OCI-LY7 (cell line): Measurements from ENCODE around the gene PLEKHG5. TPM values are rescaled to one million over a fixed set of nuclear protein-coding genes. Genes with fewer than 3 reads are reported as not detected.

Experiments used
- BruUV-seq: library from RNA; stranded (reverse); fragments of 400-500 nt; replicated peaks from 2 replicates; lab custom pipeline; 2021; lab: Mats Ljungman, UMichigan
- CTCF ChIA-PET: fragments of 300-600 bp; sonication (Branson Sonifier 250); formaldehyde crosslinking; loops from one replicate; lab custom pipeline; 2022; ENCODE audit warnings: antibody characterized with exemption; ENCODE audit not compliant: unreplicated experiment; lab: Charles Lee
- POLR2A ChIA-PET: fragments of 300-600 bp; sonication (Branson Sonifier 250); formaldehyde crosslinking; loops from one replicate; lab custom pipeline; 2022; ENCODE audit warnings: antibody characterized with exemption; lab: Charles Lee
- DNase-seq: peaks from one replicate; pipeline ENCODE4 v3.0.0-alpha.2; 2015; ENCODE audit warnings: low spot score
- H2AFZ ChIP-seq: fragments of 200-600 bp; sonication (generic), shearing (Covaris generic); 2 replicates; pipeline ENCODE4 v1.6.1; 2014; ENCODE audit warnings: mild to moderate bottlenecking, antibody characterized with exemption, low read length, moderate library complexity
- H3K27ac ChIP-seq: fragments of 200-600 bp; sonication (generic); 2 replicates; pipeline ENCODE4 v1.5.1; 2014; ENCODE audit warnings: mixed run types, low read depth, mild to moderate bottlenecking, moderate library complexity, low read length, inconsistent platforms; ENCODE audit not compliant: poor library complexity, severe bottlenecking
- H3K36me3 ChIP-seq: fragments of 200-600 bp; sonication (generic); 2 replicates; pipeline ENCODE4 v1.6.1; 2014; ENCODE audit warnings: mild to moderate bottlenecking, antibody characterized with exemption, low read length, moderate library complexity, mixed read lengths; ENCODE audit not compliant: insufficient read depth
- H3K4me1 ChIP-seq: fragments of 200-600 bp; sonication (generic); 2 replicates; pipeline ENCODE4 v1.5.1; 2014; ENCODE audit warnings: mild to moderate bottlenecking, low read length; ENCODE audit not compliant: insufficient read depth, poor library complexity, severe bottlenecking
- H3K4me2 ChIP-seq: fragments of 200-600 bp; sonication (generic); 2 replicates; pipeline ENCODE4 v1.6.1; 2014; ENCODE audit warnings: mild to moderate bottlenecking, low read length
- H3K4me3 ChIP-seq: fragments of 200-600 bp; sonication (generic); 2 replicates; pipeline ENCODE4 v1.5.1; 2014; ENCODE audit warnings: mild to moderate bottlenecking, low read depth, low read length; ENCODE audit not compliant: poor library complexity, severe bottlenecking
- H3K79me2 ChIP-seq: fragments of 200-600 bp; sonication (generic); 2 replicates; pipeline ENCODE4 v1.6.1; 2016; ENCODE audit warnings: low read depth, mild to moderate bottlenecking, low read length, moderate library complexity, mixed read lengths; ENCODE audit not compliant: insufficient read depth
- H3K9me2 ChIP-seq: fragments of 200-600 bp; sonication (generic); 2 replicates; pipeline ENCODE4 v1.6.1; 2016; ENCODE audit warnings: mild to moderate bottlenecking, low read length, mixed read lengths; ENCODE audit not compliant: insufficient read depth
- H3K9me3 ChIP-seq: fragments of 200-600 bp; sonication (generic); 2 replicates; pipeline ENCODE4 v1.6.1; 2014; ENCODE audit warnings: mild to moderate bottlenecking, mixed run types, low read length, mixed read lengths
- H4K20me1 ChIP-seq: fragments of 200-600 bp; sonication (generic); 2 replicates; pipeline ENCODE4 v1.6.1; 2014; ENCODE audit warnings: mild to moderate bottlenecking, antibody characterized with exemption, low read length, moderate library complexity, mixed read lengths; ENCODE audit not compliant: insufficient read depth
- CTCF ChIP-seq: fragments of 200-600 bp; sonication (generic); conservative IDR thresholded peaks from 2 replicates; pipeline ENCODE4 v1.5.1; 2014; ENCODE audit warnings: mild to moderate bottlenecking, antibody characterized with exemption, low read length, moderate library complexity, mixed read lengths
- EZH2phosphoT487 ChIP-seq: fragments of 200-600 bp; sonication (generic); IDR thresholded peaks from 2 replicates; pipeline ENCODE4 v1.6.1; 2018; ENCODE audit warnings: low read depth, borderline replicate concordance, mild to moderate bottlenecking, mixed run types, antibody characterized with exemption, low read length, moderate library complexity, mixed read lengths
- intact Hi-C: fragments of 100-400 bp; cut with micrococcal nuclease; formaldehyde crosslinking; loops from one replicate; pipeline ENCODE4 v1.10.0; 2022; ENCODE audit not compliant: unreplicated experiment
- microRNA-seq: library from miRNA; unstranded; fragments of <30 nt; microRNA quantifications from one replicate; pipeline ENCODE4 v1.2.0, GENCODE V29; 2022; ENCODE audit warnings: borderline replicate concordance
- small RNA-seq: library from RNA; depleted of rRNA; stranded (forward); fragments of <200 nt; gene quantifications from one replicate; pipeline ENCODE3, GENCODE V24; 2014
- total RNA-seq, 2 experiments: library from RNA; depleted of rRNA in 1 of 2; stranded (reverse); fragments of >200 nt in 1 of 2; shearing (Covaris generic) in 1 of 2; gene quantifications; 2 replicates each; pipeline ENCODE4 v1.2.3, GENCODE V29; 2014 to 2022

PLEKHG5 gene
- total RNA-seq, 2 experiments from 2014 or later = 1.6 to 2.4 TPM

- no peaks in the 10 kb centered on the region for H3K4me1 ChIP-seq
- no TSS peak for BruUV-seq
- H3K36me3 ChIP-seq = no peaks in the 10 kb centered on the region
- H3K9me2 ChIP-seq = no peaks in the 10 kb centered on the region
- intact Hi-C loops = no loop called here
- H2AFZ ChIP-seq = no peak overlapping the region
- DNase-seq = no peak
- POLR2A ChIA-PET = no interaction called here
- no peak overlapping the region for H3K4me2 ChIP-seq
- no peaks in the 10 kb centered on the region for H4K20me1 ChIP-seq
- no peaks in the 10 kb centered on the region for H3K79me2 ChIP-seq
- TF ChIP-seq EZH2phosphoT487 (no peak), CTCF (no peak)
- H3K27ac ChIP-seq = no peak overlapping the region
- no peaks in the 10 kb centered on the region for H3K9me3 ChIP-seq
- CTCF ChIA-PET = no interaction called here
- no peak overlapping the region for H3K4me3 ChIP-seq
Measured at GRCh38 chr1:6417961-6418667, 73.4 kb downstream of the PLEKHG5 start.

Small RNA genes lying within 50 kb of the gene (microRNA-seq; reads per million reads assigned to microRNA genes)
- gene MIR4252 = not detected

Small RNA genes lying within 50 kb of the gene (small RNA-seq; reads per million reads assigned to genes)
- gene MIR4252 = not detected
- gene RNU6-731P = not detected

Other genes starting within 250 kb of the PLEKHG5 start
- not detected in 2 replicates for gene HES3, start 247.5 kb downstream of the PLEKHG5 start, total RNA-seq (2014; rRNA removed; shearing (Covaris generic))
- not detected in 2 replicates for gene HES3, start 247.5 kb downstream of the PLEKHG5 start, total RNA-seq (2022)
- not detected in 2 replicates for gene GPR153, start 230.6 kb downstream of the PLEKHG5 start, total RNA-seq (2014; rRNA removed; shearing (Covaris generic))
- gene GPR153, start 230.6 kb downstream of the PLEKHG5 start, total RNA-seq (2022) = not detected in 2 replicates
- 16.8 and 23.4 TPM in 2 replicates for gene ACOT7, start 97.9 kb downstream of the PLEKHG5 start, total RNA-seq (2014; rRNA removed; shearing (Covaris generic))
- gene ACOT7, start 97.9 kb downstream of the PLEKHG5 start, total RNA-seq (2022) = 50.5 and 53.6 TPM in 2 replicates
- gene HES2, start 71.7 kb downstream of the PLEKHG5 start, total RNA-seq (2014; rRNA removed; shearing (Covaris generic)) = not detected in 2 replicates
- not detected in 2 replicates for gene HES2, start 71.7 kb downstream of the PLEKHG5 start, total RNA-seq (2022)
- not detected in 2 replicates for gene ESPN, start 66.9 kb downstream of the PLEKHG5 start, total RNA-seq (2014; rRNA removed; shearing (Covaris generic))
- gene ESPN, start 66.9 kb downstream of the PLEKHG5 start, total RNA-seq (2022) = not detected in 2 replicates
- gene TNFRSF25, start 25.5 kb downstream of the PLEKHG5 start, total RNA-seq (2014; rRNA removed; shearing (Covaris generic)) = 1.7 and 2.8 TPM in 2 replicates
- gene TNFRSF25, start 25.5 kb downstream of the PLEKHG5 start, total RNA-seq (2022) = 0.65 and 1.7 TPM in 2 replicates
- 30.7 and 39.1 TPM in 2 replicates for gene NOL9, start 62.8 kb upstream of the PLEKHG5 start, total RNA-seq (2014; rRNA removed; shearing (Covaris generic))
- gene NOL9, start 62.8 kb upstream of the PLEKHG5 start, total RNA-seq (2022) = 58.8 and 65.5 TPM in 2 replicates
- not detected in 2 replicates for gene TAS1R1, start 63.6 kb upstream of the PLEKHG5 start, total RNA-seq (2014; rRNA removed; shearing (Covaris generic))
- gene TAS1R1, start 63.6 kb upstream of the PLEKHG5 start, total RNA-seq (2022) = 0.11 TPM in 1 of 2 replicates, not detected in the other
- 28.9 and 41.9 TPM in 2 replicates for gene ZBTB48, start 88.3 kb upstream of the PLEKHG5 start, total RNA-seq (2014; rRNA removed; shearing (Covaris generic))
- gene ZBTB48, start 88.3 kb upstream of the PLEKHG5 start, total RNA-seq (2022) = 51.3 and 58.2 TPM in 2 replicates
- gene KLHL21, start 111.2 kb upstream of the PLEKHG5 start, total RNA-seq (2014; rRNA removed; shearing (Covaris generic)) = 7.2 and 7.4 TPM in 2 replicates
- 5.6 and 7.6 TPM in 2 replicates for gene KLHL21, start 111.2 kb upstream of the PLEKHG5 start, total RNA-seq (2022)
- gene PHF13, start 122.1 kb upstream of the PLEKHG5 start, total RNA-seq (2014; rRNA removed; shearing (Covaris generic)) = 5.3 and 7.9 TPM in 2 replicates
- 14.6 and 14.7 TPM in 2 replicates for gene PHF13, start 122.1 kb upstream of the PLEKHG5 start, total RNA-seq (2022)
- 22.4 and 24.9 TPM in 2 replicates for gene THAP3, start 133.2 kb upstream of the PLEKHG5 start, total RNA-seq (2014; rRNA removed; shearing (Covaris generic))
- gene THAP3, start 133.2 kb upstream of the PLEKHG5 start, total RNA-seq (2022) = 17.2 and 19.0 TPM in 2 replicates
- 31.0 and 41.6 TPM in 2 replicates for gene DNAJC11, start 210.1 kb upstream of the PLEKHG5 start, total RNA-seq (2014; rRNA removed; shearing (Covaris generic))
- gene DNAJC11, start 210.1 kb upstream of the PLEKHG5 start, total RNA-seq (2022) = 64.1 and 65.6 TPM in 2 replicates